HCT116 (cell line): ENCODE measurements around the gene DMBX1. TPM values are rescaled to one million over a fixed set of nuclear protein-coding genes. Genes with fewer than 3 reads are reported as not detected.

ENCODE experiments used
- ATAC-seq: fragments of 200-7000 bp; cut with Tn5 transposase; 2 replicates; pipeline ENCODE4 v1.9.1; 2020; ENCODE audit warnings: mild to moderate bottlenecking, moderate library complexity
- BruUV-seq: library from RNA; stranded (reverse); fragments of 400-500 nt; replicated peaks from 2 replicates; lab custom pipeline; 2021; lab: Mats Ljungman, UMichigan
- CTCF ChIA-PET: fragments of 300-600 bp; sonication (Branson Sonifier 250); formaldehyde crosslinking; loops from one replicate; lab custom pipeline; 2021; ENCODE audit warnings: antibody characterized with exemption; lab: Charles Lee
- POLR2A ChIA-PET: fragments of 300-600, 350-600 bp; sonication (Branson Sonifier 250); formaldehyde crosslinking; loops from one replicate; lab custom pipeline; 2021; ENCODE audit warnings: antibody characterized with exemption; lab: Charles Lee
- RAD21 ChIA-PET, 2 experiments: fragments of 300-600 bp; sonication (Branson Sonifier 250); formaldehyde crosslinking; loops; one replicate each; lab custom pipeline; 2023; ENCODE audit warnings: low total read pairs in 2 of 2; ENCODE audit not compliant: uncharacterized antibody in 2 of 2, unreplicated experiment in 2 of 2, low non-redundant PET in 1 of 2; lab: Charles Lee
- DNase-seq: peaks from one replicate; pipeline ENCODE4 v3.0.0-alpha.2; 2010; ENCODE audit warnings: low read depth, low spot score
- H2AFZ ChIP-seq: fragments of 200-600 bp; shearing (Covaris generic), sonication (generic); 2 replicates; pipeline ENCODE4 v1.6.1; 2017; ENCODE audit warnings: low read depth, mixed run types, mixed read lengths, antibody characterized with exemption, low read length; ENCODE audit not compliant: poor library complexity, severe bottlenecking
- H3K27ac ChIP-seq: 2 replicates; pipeline ENCODE4 v1.5.1; 2012; ENCODE audit warnings: low read depth, low read length
- H3K27me3 ChIP-seq: fragments of 200-600 bp; sonication (generic); 2 replicates; pipeline ENCODE4 v1.6.1; 2016; ENCODE audit warnings: mixed run types, low read length, mixed read lengths; ENCODE audit not compliant: insufficient read depth
- H3K36me3 ChIP-seq, 2 experiments: fragments of 200-500 bp in 1 of 2; fragments of 200-600 bp in 1 of 2; sonication (Bioruptor generic) in 1 of 2; sonication (generic) in 1 of 2; 2 replicates each; pipeline versions ENCODE4 v1.5.1 to v1.6.1; 2014 to 2016; ENCODE audit warnings: low read length in 2 of 2, inconsistent platforms in 1 of 2, mixed read lengths in 1 of 2, mixed run types in 1 of 2; ENCODE audit not compliant: insufficient read depth in 2 of 2, control insufficient read depth in 1 of 2
- H3K4me1 ChIP-seq, 2 experiments: fragments of 200-600 bp in 1 of 2; sonication (generic) in 1 of 2; 2 replicates each; pipeline versions ENCODE4 v1.5.1 to v1.6.1; 2012 to 2017; ENCODE audit warnings: low read length in 2 of 2, inconsistent platforms in 1 of 2, mild to moderate bottlenecking in 1 of 2, mixed read lengths in 1 of 2, mixed run types in 1 of 2, moderate library complexity in 1 of 2; ENCODE audit not compliant: insufficient read depth in 2 of 2, control insufficient read depth in 1 of 2
- H3K4me2 ChIP-seq: fragments of 200-600 bp; sonication (generic); 2 replicates; pipeline ENCODE4 v1.6.1; 2017; ENCODE audit warnings: mixed run types, low read length, mixed read lengths
- H3K4me3 ChIP-seq, 2 experiments: fragments of 200-600 bp in 1 of 2; sonication (generic) in 1 of 2; replicated peaks in 1 of 2; 2 replicates each; pipeline ENCODE4 v1.5.1; 2011 to 2016; ENCODE audit warnings: low read length in 2 of 2, control low read depth in 1 of 2, low read depth in 1 of 2, mild to moderate bottlenecking in 1 of 2, mixed read lengths in 1 of 2, mixed run types in 1 of 2
- H3K79me2 ChIP-seq: fragments of 200-600 bp; sonication (generic); 2 replicates; pipeline ENCODE4 v1.6.1; 2017; ENCODE audit warnings: mild to moderate bottlenecking, mixed run types, low read length, moderate library complexity, mixed read lengths; ENCODE audit not compliant: insufficient read depth
- H3K9ac ChIP-seq: fragments of 200-600 bp; sonication (generic); 2 replicates; pipeline ENCODE4 v1.6.1; 2016; ENCODE audit warnings: low read length, mixed read lengths
- H3K9me2 ChIP-seq: fragments of 200-600 bp; sonication (generic), shearing (Covaris generic); 2 replicates; pipeline ENCODE4 v1.6.1; 2017; ENCODE audit warnings: mixed run types, mild to moderate bottlenecking, moderate library complexity; ENCODE audit not compliant: insufficient read depth
- H3K9me3 ChIP-seq, 2 experiments: fragments of 200-500 bp in 1 of 2; fragments of 200-600 bp in 1 of 2; sonication (Bioruptor generic) in 1 of 2; sonication (generic) in 1 of 2; 2 replicates each; pipeline ENCODE4 v1.6.1; 2014 to 2017; ENCODE audit warnings: low read length in 2 of 2, mixed read lengths in 2 of 2, inconsistent platforms in 1 of 2, low read depth in 1 of 2, mild to moderate bottlenecking in 1 of 2, mixed run types in 1 of 2, moderate library complexity in 1 of 2; ENCODE audit not compliant: control insufficient read depth in 1 of 2, insufficient read depth in 1 of 2
- H4K20me1 ChIP-seq: fragments of 200-600 bp; sonication (generic), shearing (Covaris generic); 2 replicates; pipeline ENCODE4 v1.6.1; 2017; ENCODE audit warnings: mixed run types, mild to moderate bottlenecking, moderate library complexity; ENCODE audit not compliant: insufficient read depth
- CBX3 ChIP-seq: IDR thresholded peaks from 2 replicates; pipeline ENCODE4 v1.6.1; 2012; ENCODE audit warnings: low read depth
- CEBPB ChIP-seq: IDR thresholded peaks from 2 replicates; pipeline ENCODE4 v1.6.1; 2012; ENCODE audit warnings: low read depth
- EGR1 ChIP-seq: IDR thresholded peaks from 2 replicates; pipeline ENCODE4 v1.6.1; 2012; ENCODE audit warnings: low read depth
- JUND ChIP-seq: IDR thresholded peaks from 2 replicates; pipeline ENCODE4 v1.6.1; 2012
- RAD21 ChIP-seq: IDR thresholded peaks from 2 replicates; pipeline ENCODE4 v1.6.1; 2012; ENCODE audit warnings: low read depth, mild to moderate bottlenecking
- SP1 ChIP-seq: IDR thresholded peaks from 2 replicates; pipeline ENCODE4 v1.6.1; 2012; ENCODE audit warnings: low read depth
- SRF ChIP-seq: IDR thresholded peaks from 2 replicates; pipeline ENCODE4 v1.6.1; 2012; ENCODE audit warnings: low read depth
- ZNF274 ChIP-seq: fragments of 200-500 bp; sonication (Bioruptor generic); IDR thresholded peaks from 2 replicates; pipeline ENCODE4 v1.6.1; 2014; ENCODE audit warnings: mild to moderate bottlenecking, low read depth, low read length, inconsistent platforms
- intact Hi-C: fragments of 100-400 bp; cut with micrococcal nuclease; formaldehyde crosslinking; loops from 2 replicates; pipeline ENCODE4 v1.10.0; 2022
- total RNA-seq: library from RNA; stranded (reverse); gene quantifications from one replicate; pipeline ENCODE4 v1.2.1, GENCODE V29; 2021; ENCODE audit not compliant: unreplicated experiment
- TF ChIP-seq, protein P1 (sequence below), 3 experiments: fragments of 200-600 bp in 1 of 3; sonication (generic) in 1 of 3; IDR thresholded peaks in 2 of 3; conservative IDR thresholded peaks in 1 of 3; 2 replicates each; pipeline ENCODE4 v1.5.1; 2012 to 2017; ENCODE audit warnings: low read depth in 2 of 3, low read length in 2 of 3, antibody characterized with exemption in 1 of 3, borderline replicate concordance in 1 of 3, control low read depth in 1 of 3, mild to moderate bottlenecking in 1 of 3, mixed read lengths in 1 of 3, mixed run types in 1 of 3, moderate library complexity in 1 of 3; ENCODE audit not compliant: insufficient read depth in 1 of 3
- TF ChIP-seq, protein P2 (sequence below): IDR thresholded peaks from 2 replicates; pipeline ENCODE4 v1.6.1; 2012; ENCODE audit warnings: low read depth
- TF ChIP-seq, protein P3 (sequence below): IDR thresholded peaks from 2 replicates; pipeline ENCODE4 v1.6.1; 2011; ENCODE audit warnings: mild to moderate bottlenecking, low read length, moderate library complexity; ENCODE audit not compliant: insufficient replicate concordance; ENCODE audit errors: extremely low read depth
- TF ChIP-seq, protein P4 (sequence below): IDR thresholded peaks from 2 replicates; pipeline ENCODE4 v1.6.1; 2012

The DMBX1 gene
- total RNA-seq, 1 experiment from 2014 or later: 4.3 TPM

DNA sequence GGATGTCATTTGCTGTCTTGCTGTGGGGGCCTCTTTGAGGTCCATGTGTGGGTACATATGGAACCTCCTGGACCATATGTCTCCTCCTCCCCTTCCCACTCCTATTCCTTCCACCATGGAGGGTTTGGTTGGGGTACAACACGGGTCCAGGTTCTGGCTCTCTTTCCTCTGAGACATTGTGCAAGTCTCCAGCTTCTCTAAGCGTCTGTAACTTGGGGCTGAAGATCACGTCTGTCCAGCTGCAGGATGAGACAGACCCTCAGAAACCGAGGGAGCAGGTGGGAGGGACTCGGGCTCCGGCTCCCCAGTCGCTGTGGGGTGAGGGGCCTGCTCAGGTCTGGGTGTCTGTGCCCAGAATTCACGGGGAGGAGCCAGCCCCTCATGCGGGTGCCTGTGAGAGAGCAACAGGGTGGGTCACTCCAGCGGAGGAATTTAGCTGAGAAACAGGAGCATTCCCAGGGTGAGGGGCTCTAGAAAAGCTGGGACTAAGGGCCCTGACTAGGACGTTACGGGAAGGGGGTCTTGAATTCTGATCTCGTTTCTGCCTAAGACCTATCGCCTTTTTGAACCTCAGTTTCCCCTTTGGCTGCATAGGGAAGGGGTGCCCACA, 42.0 kb upstream of the DMBX1 start:
- BruUV-seq: no TSS peak
- POLR2A ChIA-PET: no interaction called here
- ATAC-seq: no peak
- CTCF ChIA-PET: interaction anchor here (0.8 to 2.8 kb wide), 20 partner anchors 9 to 277 kb away, joined by 3 to 67 read pairs (median 4); partner anchors contain the start of genes DMBX1 and NSUN4
- Histone ChIP-seq H3K9ac (no peak overlapping the region), H4K20me1 (no peaks in the 10 kb centered on the region), H3K4me3 (no peak overlapping the region), H3K4me2 (no peak overlapping the region), H3K36me3 (no peaks in the 10 kb centered on the region), H3K79me2 (no peaks in the 10 kb centered on the region), H3K27ac (no peak overlapping the region), H3K4me1 (peaks cover 0 to 9% of the 10 kb centered on the region in 2 experiments; a peak in 1 of 4 replicates), H3K9me2 (no peaks in the 10 kb centered on the region), H2AFZ (no peak overlapping the region), H3K9me3 (no peaks in the 10 kb centered on the region), H3K27me3 (no peaks in the 10 kb centered on the region)
- intact Hi-C loops: loop anchor here (1.0 kb wide), 1 partner anchor 81 kb away; no protein-coding TSS in a partner anchor
- DNase-seq: no peak
- TF ChIP-seq CEBPB (no peak), RAD21 (no peak), ZNF274 (no peak), SP1 (no peak), SRF (no peak), EGR1 (no peak), JUND (no peak), CBX3 (no peak)
- TF ChIP-seq, protein P1, sequence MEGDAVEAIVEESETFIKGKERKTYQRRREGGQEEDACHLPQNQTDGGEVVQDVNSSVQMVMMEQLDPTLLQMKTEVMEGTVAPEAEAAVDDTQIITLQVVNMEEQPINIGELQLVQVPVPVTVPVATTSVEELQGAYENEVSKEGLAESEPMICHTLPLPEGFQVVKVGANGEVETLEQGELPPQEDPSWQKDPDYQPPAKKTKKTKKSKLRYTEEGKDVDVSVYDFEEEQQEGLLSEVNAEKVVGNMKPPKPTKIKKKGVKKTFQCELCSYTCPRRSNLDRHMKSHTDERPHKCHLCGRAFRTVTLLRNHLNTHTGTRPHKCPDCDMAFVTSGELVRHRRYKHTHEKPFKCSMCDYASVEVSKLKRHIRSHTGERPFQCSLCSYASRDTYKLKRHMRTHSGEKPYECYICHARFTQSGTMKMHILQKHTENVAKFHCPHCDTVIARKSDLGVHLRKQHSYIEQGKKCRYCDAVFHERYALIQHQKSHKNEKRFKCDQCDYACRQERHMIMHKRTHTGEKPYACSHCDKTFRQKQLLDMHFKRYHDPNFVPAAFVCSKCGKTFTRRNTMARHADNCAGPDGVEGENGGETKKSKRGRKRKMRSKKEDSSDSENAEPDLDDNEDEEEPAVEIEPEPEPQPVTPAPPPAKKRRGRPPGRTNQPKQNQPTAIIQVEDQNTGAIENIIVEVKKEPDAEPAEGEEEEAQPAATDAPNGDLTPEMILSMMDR (IDR thresholded peaks at IDR 0.05 in 2 of 3, conservative IDR thresholded peaks at IDR 0.05 in 1 of 3; ENCODE audit: borderline replicate concordance in 1 of 3, insufficient read depth in 1 of 3, low read depth in 2 of 3, low read length in 2 of 3): no peak
- TF ChIP-seq, protein P2, sequence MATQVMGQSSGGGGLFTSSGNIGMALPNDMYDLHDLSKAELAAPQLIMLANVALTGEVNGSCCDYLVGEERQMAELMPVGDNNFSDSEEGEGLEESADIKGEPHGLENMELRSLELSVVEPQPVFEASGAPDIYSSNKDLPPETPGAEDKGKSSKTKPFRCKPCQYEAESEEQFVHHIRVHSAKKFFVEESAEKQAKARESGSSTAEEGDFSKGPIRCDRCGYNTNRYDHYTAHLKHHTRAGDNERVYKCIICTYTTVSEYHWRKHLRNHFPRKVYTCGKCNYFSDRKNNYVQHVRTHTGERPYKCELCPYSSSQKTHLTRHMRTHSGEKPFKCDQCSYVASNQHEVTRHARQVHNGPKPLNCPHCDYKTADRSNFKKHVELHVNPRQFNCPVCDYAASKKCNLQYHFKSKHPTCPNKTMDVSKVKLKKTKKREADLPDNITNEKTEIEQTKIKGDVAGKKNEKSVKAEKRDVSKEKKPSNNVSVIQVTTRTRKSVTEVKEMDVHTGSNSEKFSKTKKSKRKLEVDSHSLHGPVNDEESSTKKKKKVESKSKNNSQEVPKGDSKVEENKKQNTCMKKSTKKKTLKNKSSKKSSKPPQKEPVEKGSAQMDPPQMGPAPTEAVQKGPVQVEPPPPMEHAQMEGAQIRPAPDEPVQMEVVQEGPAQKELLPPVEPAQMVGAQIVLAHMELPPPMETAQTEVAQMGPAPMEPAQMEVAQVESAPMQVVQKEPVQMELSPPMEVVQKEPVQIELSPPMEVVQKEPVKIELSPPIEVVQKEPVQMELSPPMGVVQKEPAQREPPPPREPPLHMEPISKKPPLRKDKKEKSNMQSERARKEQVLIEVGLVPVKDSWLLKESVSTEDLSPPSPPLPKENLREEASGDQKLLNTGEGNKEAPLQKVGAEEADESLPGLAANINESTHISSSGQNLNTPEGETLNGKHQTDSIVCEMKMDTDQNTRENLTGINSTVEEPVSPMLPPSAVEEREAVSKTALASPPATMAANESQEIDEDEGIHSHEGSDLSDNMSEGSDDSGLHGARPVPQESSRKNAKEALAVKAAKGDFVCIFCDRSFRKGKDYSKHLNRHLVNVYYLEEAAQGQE: no peak
- TF ChIP-seq, protein P3, sequence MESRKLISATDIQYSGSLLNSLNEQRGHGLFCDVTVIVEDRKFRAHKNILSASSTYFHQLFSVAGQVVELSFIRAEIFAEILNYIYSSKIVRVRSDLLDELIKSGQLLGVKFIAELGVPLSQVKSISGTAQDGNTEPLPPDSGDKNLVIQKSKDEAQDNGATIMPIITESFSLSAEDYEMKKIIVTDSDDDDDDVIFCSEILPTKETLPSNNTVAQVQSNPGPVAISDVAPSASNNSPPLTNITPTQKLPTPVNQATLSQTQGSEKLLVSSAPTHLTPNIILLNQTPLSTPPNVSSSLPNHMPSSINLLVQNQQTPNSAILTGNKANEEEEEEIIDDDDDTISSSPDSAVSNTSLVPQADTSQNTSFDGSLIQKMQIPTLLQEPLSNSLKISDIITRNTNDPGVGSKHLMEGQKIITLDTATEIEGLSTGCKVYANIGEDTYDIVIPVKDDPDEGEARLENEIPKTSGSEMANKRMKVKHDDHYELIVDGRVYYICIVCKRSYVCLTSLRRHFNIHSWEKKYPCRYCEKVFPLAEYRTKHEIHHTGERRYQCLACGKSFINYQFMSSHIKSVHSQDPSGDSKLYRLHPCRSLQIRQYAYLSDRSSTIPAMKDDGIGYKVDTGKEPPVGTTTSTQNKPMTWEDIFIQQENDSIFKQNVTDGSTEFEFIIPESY: no peak
- TF ChIP-seq, protein P4, sequence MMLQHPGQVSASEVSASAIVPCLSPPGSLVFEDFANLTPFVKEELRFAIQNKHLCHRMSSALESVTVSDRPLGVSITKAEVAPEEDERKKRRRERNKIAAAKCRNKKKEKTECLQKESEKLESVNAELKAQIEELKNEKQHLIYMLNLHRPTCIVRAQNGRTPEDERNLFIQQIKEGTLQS: no peak
- RAD21 ChIA-PET: interaction anchor here (0.8 to 1.6 kb wide), 6 partner anchors 79 to 101 kb away, joined by 3 to 4 read pairs (median 4); a partner anchor contains a TSS
